SK-N-SH treated with all-trans-retinoic acid at 6 μM for 48 hours (cell line): Measurements from ENCODE around the gene SPATA6L.

ENCODE experiments used
- PATZ1 ChIP-seq: fragments of 250-450 bp; sonication (Bioruptor Pico); IDR thresholded peaks from 2 replicates; pipeline ENCODE4 v1.8.0; 2020; ENCODE audit warnings: mild to moderate bottlenecking, moderate library complexity, borderline replicate concordance
- RARB ChIP-seq: fragments of 250-450 bp; sonication (Bioruptor Pico); IDR thresholded peaks from 2 replicates; pipeline ENCODE4 v1.8.0; 2021; ENCODE audit warnings: mild to moderate bottlenecking, moderate library complexity
- SNAI2 ChIP-seq: fragments of 250-450 bp; sonication (Bioruptor Pico); IDR thresholded peaks from 2 replicates; pipeline ENCODE4 v1.5.0; 2020; ENCODE audit warnings: mild to moderate bottlenecking, moderate library complexity
- ZNF8 ChIP-seq: fragments of 450-650 bp; formaldehyde crosslinking; IDR thresholded peaks from 2 replicates; pipeline ENCODE4 v1.5.0; 2020; ENCODE audit warnings: mild to moderate bottlenecking, moderate library complexity

- TF ChIP-seq PATZ1 (no peak), SNAI2 (no peak), RARB (no peak), ZNF8 (no peak)
These were observed 43.1 kb upstream of the SPATA6L start for GRCh38 chr9:4709380-4709779.
